K562 (cell line): ENCODE results near the gene FOXN3. TPM values are rescaled to one million over a fixed set of nuclear protein-coding genes. Genes with fewer than 3 reads are reported as not detected.

ENCODE experiments used
- ATAC-seq: fragments of 200-7000 bp; cut with Tn5 transposase; 3 replicates; pipeline ENCODE4 v1.9.1; 2020; ENCODE audit warnings: moderate library complexity
- BruUV-seq: library from RNA; stranded (reverse); fragments of 400-500 nt; replicated peaks from 2 replicates; lab custom pipeline; 2021; lab: Mats Ljungman, UMichigan
- CTCF ChIA-PET: fragments of 300-600 bp; formaldehyde crosslinking; extraction: SDS; loops from one replicate; lab custom pipeline; 2021; ENCODE audit warnings: low intra/inter-chr PET ratio; lab: Yijun Ruan, JAX
- POLR2A ChIA-PET: fragments of 300-600, 350-650 bp; sonication (Branson Sonifier 250); formaldehyde crosslinking; extraction: SDS; loops from one replicate; lab custom pipeline; 2021; ENCODE audit warnings: antibody characterized with exemption, inconsistent platforms; lab: Yijun Ruan, JAX
- DNase-seq, 4 experiments: peaks; one replicate each; pipeline versions ENCODE4 v3.0.0 to v3.0.0-alpha.2; 2011 to 2018; ENCODE audit warnings: low spot score in 3 of 4, mixed read lengths in 3 of 4; ENCODE audit errors: extremely low read depth in 1 of 4
- FAIRE-seq: peaks from 2 replicates; lab custom pipeline; 2011; peaks lifted over from hg19 to GRCh38; lab: Jason Lieb, UNC
- H2AFZ ChIP-seq: 2 replicates; pipeline ENCODE4 v1.6.0; 2011; ENCODE audit warnings: low read depth, low read length, control low read depth, inconsistent platforms
- H3K27ac ChIP-seq: fragments of 200-600 bp; 3 replicates; pipeline ENCODE4 v1.8.0; 2011; ENCODE audit warnings: low read depth, mild to moderate bottlenecking, control low read depth, inconsistent platforms, low read length, moderate library complexity, mixed read lengths; ENCODE audit errors: extremely low read depth
- H3K27me3 ChIP-seq, 2 experiments: fragments of 300-600 bp in 1 of 2; 2 replicates in 1 of 2; 3 replicates in 1 of 2; pipeline versions ENCODE4 v1.6.0 to v1.8.0; 2011; ENCODE audit warnings: inconsistent platforms in 2 of 2, low read length in 2 of 2, mild to moderate bottlenecking in 1 of 2, mixed read lengths in 1 of 2, moderate library complexity in 1 of 2; ENCODE audit not compliant: control insufficient read depth in 2 of 2, insufficient read depth in 2 of 2
- H3K36me3 ChIP-seq: fragments of 300-600 bp; 3 replicates; pipeline ENCODE4 v1.8.0; 2011; ENCODE audit warnings: mild to moderate bottlenecking, low read length, inconsistent platforms; ENCODE audit not compliant: control insufficient read depth, insufficient read depth
- H3K4me1 ChIP-seq, 2 experiments: fragments of 200-600 bp in 1 of 2; replicated peaks in 1 of 2; 2 replicates in 1 of 2; 3 replicates in 1 of 2; pipeline versions ENCODE4 v1.5.1 to v1.8.0; 2011; ENCODE audit warnings: inconsistent platforms in 2 of 2, low read length in 2 of 2, mild to moderate bottlenecking in 1 of 2, mixed read lengths in 1 of 2, moderate library complexity in 1 of 2; ENCODE audit not compliant: control insufficient read depth in 2 of 2, insufficient read depth in 2 of 2
- H3K4me2 ChIP-seq: 2 replicates; pipeline ENCODE4 v1.6.1; 2011; ENCODE audit warnings: low read length, control low read depth, inconsistent platforms, mixed read lengths; ENCODE audit not compliant: insufficient read depth
- H3K4me3 ChIP-seq: fragments of 200-600 bp; sonication (generic), shearing (Covaris generic); 2 replicates; pipeline ENCODE4 v1.5.1; 2016; ENCODE audit warnings: control low read depth, inconsistent platforms
- H3K79me2 ChIP-seq: fragments of 200-600 bp; 3 replicates; pipeline ENCODE4 v1.8.0; 2011; ENCODE audit warnings: low read length, inconsistent platforms; ENCODE audit not compliant: control insufficient read depth, insufficient read depth
- H3K9ac ChIP-seq, 2 experiments: 2 replicates each; pipeline versions ENCODE4 v1.6.0 to v1.6.1; 2011; ENCODE audit warnings: low read depth in 2 of 2, low read length in 2 of 2, control low read depth in 1 of 2, inconsistent platforms in 1 of 2, mild to moderate bottlenecking in 1 of 2, mixed read lengths in 1 of 2; ENCODE audit not compliant: insufficient read depth in 1 of 2
- H3K9me1 ChIP-seq: one replicate; pipeline ENCODE4 v1.6.0; 2011; ENCODE audit warnings: inconsistent platforms, mild to moderate bottlenecking, low read length, moderate library complexity; ENCODE audit not compliant: control insufficient read depth, insufficient read depth
- H3K9me3 ChIP-seq: replicated peaks from 2 replicates; pipeline ENCODE4 v1.5.1; 2011; ENCODE audit warnings: low read depth, low read length, inconsistent platforms; ENCODE audit not compliant: control insufficient read depth, insufficient read depth
- H4K20me1 ChIP-seq: replicated peaks from 2 replicates; pipeline ENCODE4 v1.6.1; 2011; ENCODE audit warnings: low read length, inconsistent platforms, mixed read lengths; ENCODE audit not compliant: control insufficient read depth, insufficient read depth
- CBFB ChIP-seq: sonication (generic); formaldehyde crosslinking; IDR thresholded peaks from 2 replicates; pipeline ENCODE4 v1.4.0; 2020; ENCODE audit warnings: mild to moderate bottlenecking, missing genetic modification reagents
- EP400 ChIP-seq: fragments of 450-650 bp; IDR thresholded peaks from 2 replicates; pipeline ENCODE4 v1.6.1; 2017; ENCODE audit warnings: antibody characterized with exemption, mild to moderate bottlenecking, moderate library complexity
- RB1 ChIP-seq: fragments of 450-650 bp; IDR thresholded peaks from 2 replicates; pipeline ENCODE4 v1.6.1; 2017; ENCODE audit warnings: low read depth, mild to moderate bottlenecking
- RBM22 ChIP-seq: fragments of 200-400 bp; formaldehyde crosslinking; IDR thresholded peaks from 2 replicates; pipeline ENCODE4 v1.6.1; 2018; ENCODE audit warnings: low read length, low read depth; ENCODE audit not compliant: poor library complexity, severe bottlenecking
- SMAD3 ChIP-seq: fragments of 450-650 bp; formaldehyde crosslinking; conservative IDR thresholded peaks from 2 replicates; pipeline ENCODE4 v1.4.0; 2020; ENCODE audit warnings: mild to moderate bottlenecking
- ZNF668 ChIP-seq: fragments of 250-450 bp; sonication (Bioruptor Pico); IDR thresholded peaks from 2 replicates; pipeline ENCODE4 v1.8.0; 2022; ENCODE audit warnings: mild to moderate bottlenecking, inconsistent platforms
- WGBS: fragments of 100-300 bp; shearing (Covaris generic); methylation state at CpG from one replicate; pipeline ENCODE4 v1.1.6; 2016; ENCODE audit warnings: low coverage, mixed read lengths; ENCODE audit not compliant: insufficient coverage; ENCODE audit errors: missing lambda C conversion rate; 5-methylcytosine and 5-hydroxymethylcytosine counted together
- in situ Hi-C: fragments of 300-500 bp; cut with MboI; formaldehyde crosslinking; loops from 4 replicates; pipeline ENCODE4 v1.15.0; 2018; ENCODE audit warnings: inconsistent platforms, mixed read lengths
- intact Hi-C: fragments of 100-400 bp; cut with micrococcal nuclease; formaldehyde crosslinking; loops from 2 replicates; pipeline ENCODE4 v1.14.2; 2022
- polyA plus RNA-seq, 8 experiments: library from polyadenylated mRNA; depleted of rRNA in 4 of 8; stranded (reverse) in 5 of 8; unstranded in 3 of 8; fragments of >200 nt; fragmentation: Nextera tagmentation in 2 of 8; fragmentation: Illumina TruSeq in 1 of 8; extraction: Ambion mirVana in 2 of 8; extraction: Trizol in 1 of 8; gene quantifications; 2 replicates each; pipeline versions ENCODE4 v1.2.1 to v1.2.3, GENCODE V29; 2011 to 2014; ENCODE audit warnings: inconsistent platforms in 1 of 8, missing spikeins in 1 of 8
- total RNA-seq, 7 experiments: library from RNA; depleted of rRNA in 6 of 7; stranded (reverse); fragments of >200 nt in 6 of 7; fragmentation: Illumina TruSeq in 2 of 7; extraction: Trizol in 2 of 7; gene quantifications; 2 replicates each; pipeline versions ENCODE4 v1.2.1 to v1.2.3, GENCODE V29; 2011 to 2021; ENCODE audit warnings: low replicate concordance in 1 of 7
- TF ChIP-seq, protein P1 (sequence below): sonication (generic); formaldehyde crosslinking; IDR thresholded peaks from 2 replicates; pipeline ENCODE4 v1.8.0; 2022; ENCODE audit warnings: missing genetic modification reagents, mild to moderate bottlenecking, borderline replicate concordance

FOXN3 gene
- total and polyA plus RNA-seq, 9 of the 15 experiments (the other 6 are each of a cell fraction or from before 2014, with no cell fraction given): 0.07 to 1.3 (median 0.40) TPM

GRCh38 chr14:89309670-89310177 is 107.3 kb downstream of the FOXN3 start (continued):
- TF ChIP-seq, protein P1, sequence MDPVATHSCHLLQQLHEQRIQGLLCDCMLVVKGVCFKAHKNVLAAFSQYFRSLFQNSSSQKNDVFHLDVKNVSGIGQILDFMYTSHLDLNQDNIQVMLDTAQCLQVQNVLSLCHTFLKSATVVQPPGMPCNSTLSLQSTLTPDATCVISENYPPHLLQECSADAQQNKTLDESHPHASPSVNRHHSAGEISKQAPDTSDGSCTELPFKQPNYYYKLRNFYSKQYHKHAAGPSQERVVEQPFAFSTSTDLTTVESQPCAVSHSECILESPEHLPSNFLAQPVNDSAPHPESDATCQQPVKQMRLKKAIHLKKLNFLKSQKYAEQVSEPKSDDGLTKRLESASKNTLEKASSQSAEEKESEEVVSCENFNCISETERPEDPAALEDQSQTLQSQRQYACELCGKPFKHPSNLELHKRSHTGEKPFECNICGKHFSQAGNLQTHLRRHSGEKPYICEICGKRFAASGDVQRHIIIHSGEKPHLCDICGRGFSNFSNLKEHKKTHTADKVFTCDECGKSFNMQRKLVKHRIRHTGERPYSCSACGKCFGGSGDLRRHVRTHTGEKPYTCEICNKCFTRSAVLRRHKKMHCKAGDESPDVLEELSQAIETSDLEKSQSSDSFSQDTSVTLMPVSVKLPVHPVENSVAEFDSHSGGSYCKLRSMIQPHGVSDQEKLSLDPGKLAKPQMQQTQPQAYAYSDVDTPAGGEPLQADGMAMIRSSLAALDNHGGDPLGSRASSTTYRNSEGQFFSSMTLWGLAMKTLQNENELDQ: no peak
- TF ChIP-seq RB1: no peak

- TF ChIP-seq SMAD3 (no peak), ZNF668 (CRISPR knock-in tag) (no peak), EP400 (no peak), RBM22 (no peak), CBFB (CRISPR knock-in tag) (no peak)
- no peak overlapping the region for H3K4me3 ChIP-seq
- no peak overlapping the region for H3K4me2 ChIP-seq
- ATAC-seq: no peak
- intact Hi-C loops (no loop called here), in situ Hi-C loops (no loop called here)
- no peak for FAIRE-seq
- H3K9me1 ChIP-seq: no peaks in the 10 kb centered on the region
- H3K36me3 ChIP-seq: no peaks in the 10 kb centered on the region
- H3K27me3 ChIP-seq: peaks cover 0 to 14% of the 10 kb centered on the region in 2 experiments; a peak in 1 of 5 replicates
- H3K4me1 ChIP-seq: no peaks in the 10 kb centered on the region
- WGBS: 4% methylated on average over 10 of the region's 10 CpGs
- no peak overlapping the region for H2AFZ ChIP-seq
- DNase-seq: no peak
- no peak overlapping the region for H3K9ac ChIP-seq
- POLR2A ChIA-PET: interaction anchor here (1.1 kb wide), 1 partner anchor 55 kb away, joined by 3 read pairs; no protein-coding TSS in a partner anchor
- H3K27ac ChIP-seq: no peak overlapping the region
- no peaks in the 10 kb centered on the region for H3K9me3 ChIP-seq
- no peaks in the 10 kb centered on the region for H4K20me1 ChIP-seq
- no peaks in the 10 kb centered on the region for H3K79me2 ChIP-seq
- CTCF ChIA-PET: no interaction called here
- no TSS peak for BruUV-seq
These were observed 108.6 kb downstream of the FOXN3 start for GRCh38 chr14:89308232-89308959.
